GM15510 (cell line): ENCODE results near the gene GJA3.

Experiments
- POLR2A ChIP-seq: IDR thresholded peaks from 3 replicates; pipeline ENCODE4 v1.6.1; 2011; ENCODE audit warnings: borderline replicate concordance; ENCODE audit not compliant: insufficient read length; ENCODE audit errors: extremely low read depth

Gene GJA3

GRCh38 chr13:20127262-20127561 lies 33.6 kb downstream of the GJA3 start:
- no peak for TF ChIP-seq POLR2A

DNA sequence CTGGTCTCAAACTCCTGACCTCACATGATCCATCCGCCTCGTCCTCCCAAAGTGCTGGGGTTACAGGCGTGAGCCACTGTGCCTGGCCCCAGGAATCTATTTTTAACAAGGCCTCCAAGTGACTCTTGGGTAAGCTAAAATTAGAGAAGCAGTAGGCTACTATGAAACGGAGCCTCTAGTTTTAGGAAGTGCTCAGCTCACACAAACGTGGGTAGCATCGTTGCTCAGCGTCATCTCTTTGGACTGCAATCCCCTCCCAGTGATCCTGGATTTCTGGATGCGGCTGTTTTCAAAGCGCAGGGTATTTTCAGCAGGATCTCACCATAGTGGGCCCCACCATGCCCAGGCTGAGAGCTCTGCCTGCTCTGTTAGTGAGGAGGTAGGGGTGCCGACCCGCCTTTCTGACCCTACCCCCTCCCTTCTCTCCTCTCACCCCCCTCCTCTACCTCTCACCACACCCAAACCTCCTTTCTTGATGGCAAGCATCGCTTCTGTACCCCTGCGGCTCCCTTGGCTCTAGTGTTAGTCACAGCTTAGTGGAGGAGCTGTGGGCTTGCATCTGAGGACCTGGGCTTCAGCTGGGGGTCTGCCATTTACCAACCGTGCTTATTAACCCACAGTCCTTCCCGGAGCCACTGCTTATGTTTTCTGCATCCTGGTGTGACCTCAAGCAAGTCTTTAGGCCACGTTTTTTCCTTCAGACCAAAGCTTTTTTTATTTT lies 34.2 kb downstream of the GJA3 start:
- no peak for TF ChIP-seq POLR2A

DNA sequence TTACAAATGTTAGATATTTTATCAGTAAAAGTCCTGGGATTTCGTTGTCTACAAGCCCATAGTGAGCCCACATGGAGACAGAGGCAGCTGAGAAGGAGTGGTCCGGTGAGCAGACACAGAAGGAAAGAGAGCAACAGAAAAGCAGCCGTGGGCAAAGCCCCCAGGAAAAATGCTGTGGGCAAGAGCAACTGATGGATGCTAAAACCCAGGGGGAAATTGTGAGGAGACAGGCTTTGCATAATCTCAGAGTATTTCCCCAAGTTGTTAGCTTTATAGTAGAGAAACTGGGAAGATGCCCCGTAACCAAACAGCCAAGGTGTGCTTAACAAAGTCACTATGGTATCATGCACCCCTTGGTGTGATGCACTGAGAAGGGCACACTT lies 35.1 kb downstream of the GJA3 start:
- no peak for TF ChIP-seq POLR2A

DNA sequence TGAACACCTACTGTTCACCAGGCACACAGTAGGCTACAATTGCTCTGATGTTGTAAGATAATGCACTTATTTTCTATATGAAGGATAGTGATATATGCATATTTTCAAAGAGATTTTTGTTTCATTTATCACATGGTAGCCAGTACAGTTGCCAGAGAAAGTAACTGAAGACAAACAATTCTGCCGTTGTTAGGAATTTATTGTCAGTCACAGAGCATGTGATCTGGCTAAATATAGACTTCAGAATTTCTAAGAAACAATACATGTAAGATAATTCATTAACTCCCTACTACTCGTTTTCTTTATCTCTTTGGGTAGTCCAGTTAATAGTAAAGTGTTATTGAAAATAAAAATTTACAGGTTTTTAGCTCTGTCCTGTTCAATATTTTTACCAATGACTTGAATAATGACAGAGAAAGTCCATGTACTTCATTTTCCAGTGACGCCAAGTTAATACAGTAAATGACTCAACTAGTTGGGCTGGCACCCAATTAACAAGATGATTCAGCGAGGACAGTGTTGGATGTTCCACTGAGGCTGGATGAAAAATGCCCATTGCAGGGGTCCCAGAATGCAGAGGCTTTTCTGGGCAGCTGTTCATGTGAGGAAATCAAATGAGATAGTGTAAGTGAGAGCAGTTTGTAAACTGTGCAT lies 35.6 kb downstream of the GJA3 start:
- TF ChIP-seq POLR2A = no peak

GRCh38 chr13:20124303-20124702 lies 36.5 kb downstream of the GJA3 start:
- TF ChIP-seq POLR2A = no peak

GRCh38 chr13:20121159-20121525 lies 39.7 kb downstream of the GJA3 start:
- TF ChIP-seq POLR2A = no peak

- TF ChIP-seq POLR2A = no peak
Measured at GRCh38 chr13:20119960-20120359, 40.9 kb downstream of the GJA3 start.

DNA sequence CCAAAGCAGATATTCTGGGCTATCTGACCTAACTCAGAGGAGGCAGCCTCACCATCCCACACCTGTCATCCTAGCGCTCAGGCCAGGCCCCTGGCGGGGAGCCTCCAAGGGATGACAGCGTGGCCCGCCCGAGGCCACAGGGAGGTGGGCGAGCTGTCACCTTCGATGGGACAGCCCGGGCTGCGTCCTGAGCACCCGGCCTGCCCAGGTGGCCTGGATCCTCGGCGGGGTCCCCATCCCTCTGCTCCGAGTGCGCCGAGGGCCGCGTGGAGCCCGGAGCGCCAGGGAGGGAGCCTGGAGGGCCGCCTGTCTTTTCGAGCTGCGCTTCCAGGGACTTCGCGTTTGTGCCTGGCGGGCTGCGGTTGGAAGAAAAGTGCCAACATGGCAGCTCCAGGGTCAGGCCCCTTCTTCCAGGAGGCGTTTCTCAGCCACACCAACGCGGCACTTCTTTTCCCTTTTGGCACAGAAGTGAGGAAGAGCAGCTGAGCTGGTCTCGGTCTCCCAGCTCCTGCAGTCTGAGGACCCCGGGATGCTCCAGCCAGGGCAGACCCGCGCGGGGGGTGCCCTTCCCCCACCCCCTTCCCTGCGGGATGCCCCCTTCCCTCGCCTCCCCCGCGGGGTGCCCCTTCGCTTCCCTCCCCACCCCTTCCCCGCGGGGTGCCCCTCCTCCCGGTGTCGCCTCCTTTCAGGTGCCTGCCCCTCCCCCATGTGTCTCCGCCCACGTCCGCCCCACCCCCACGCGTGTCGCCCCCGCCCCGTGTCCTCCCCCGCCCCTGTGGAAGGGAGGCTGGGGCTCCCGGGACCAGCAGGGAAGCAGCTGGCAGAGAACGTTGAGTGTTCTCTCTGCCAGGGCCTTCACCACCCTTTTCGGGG lies 42.3 kb downstream of the GJA3 start:
- TF ChIP-seq POLR2A = no peak

DNA sequence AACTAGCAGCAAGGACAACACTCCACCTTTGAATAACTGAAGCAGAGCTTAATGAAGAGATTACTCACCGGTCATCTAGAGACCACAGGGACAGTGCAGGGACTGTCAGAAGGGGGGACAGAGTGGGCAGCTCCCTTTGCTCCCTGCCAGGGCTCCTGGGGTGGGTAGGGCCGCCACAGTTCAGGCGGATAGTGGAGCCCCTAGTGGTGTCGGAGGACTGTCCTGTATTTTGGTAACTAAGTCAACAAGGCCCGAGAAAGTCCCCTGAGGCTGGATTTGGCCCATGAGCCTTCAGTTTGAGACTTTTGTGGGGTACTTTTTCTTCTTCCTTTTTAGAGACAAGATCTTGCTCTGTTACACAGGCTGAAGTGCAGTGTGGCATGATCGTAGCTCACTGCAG lies 44.6 kb downstream of the GJA3 start:
- TF ChIP-seq POLR2A = no peak

DNA sequence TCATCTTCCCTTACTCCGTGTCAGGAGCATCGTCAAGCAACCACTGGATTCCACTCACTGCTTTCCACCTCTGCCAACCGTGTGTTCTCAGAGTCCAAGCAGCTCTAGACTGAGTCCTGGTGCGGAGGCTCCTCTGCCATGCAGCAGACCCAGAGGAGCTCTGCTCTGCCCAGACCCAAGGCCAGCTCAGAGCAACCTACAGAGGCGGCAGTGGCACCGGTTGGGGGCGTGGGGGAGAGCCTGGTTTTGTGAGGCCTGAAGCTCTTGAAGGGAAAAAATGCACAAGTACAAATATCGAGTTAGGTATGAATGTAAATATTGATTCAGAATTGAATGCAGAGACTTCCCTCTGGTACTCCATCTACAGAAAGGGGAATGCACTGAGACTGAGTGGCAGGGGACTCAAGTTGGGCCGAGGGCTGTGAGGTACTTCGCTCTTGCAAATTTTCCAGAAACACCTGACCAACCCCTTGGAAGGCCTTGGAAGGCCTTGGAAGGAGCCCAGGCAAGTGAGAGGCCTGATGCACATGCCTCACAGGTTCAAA lies 46.7 kb downstream of the GJA3 start:
- no peak for TF ChIP-seq POLR2A

- no peak for TF ChIP-seq POLR2A
Measured at GRCh38 chr13:20109037-20109436, 51.8 kb downstream of the GJA3 start.

GRCh38 chr13:20106742-20107141 lies 54.1 kb downstream of the GJA3 start:
- TF ChIP-seq POLR2A = no peak

- no peak for TF ChIP-seq POLR2A
Measured at GRCh38 chr13:20105161-20105689, 55.6 kb downstream of the GJA3 start.

GRCh38 chr13:20102525-20103180 lies 58.2 kb downstream of the GJA3 start:
- no peak for TF ChIP-seq POLR2A

DNA sequence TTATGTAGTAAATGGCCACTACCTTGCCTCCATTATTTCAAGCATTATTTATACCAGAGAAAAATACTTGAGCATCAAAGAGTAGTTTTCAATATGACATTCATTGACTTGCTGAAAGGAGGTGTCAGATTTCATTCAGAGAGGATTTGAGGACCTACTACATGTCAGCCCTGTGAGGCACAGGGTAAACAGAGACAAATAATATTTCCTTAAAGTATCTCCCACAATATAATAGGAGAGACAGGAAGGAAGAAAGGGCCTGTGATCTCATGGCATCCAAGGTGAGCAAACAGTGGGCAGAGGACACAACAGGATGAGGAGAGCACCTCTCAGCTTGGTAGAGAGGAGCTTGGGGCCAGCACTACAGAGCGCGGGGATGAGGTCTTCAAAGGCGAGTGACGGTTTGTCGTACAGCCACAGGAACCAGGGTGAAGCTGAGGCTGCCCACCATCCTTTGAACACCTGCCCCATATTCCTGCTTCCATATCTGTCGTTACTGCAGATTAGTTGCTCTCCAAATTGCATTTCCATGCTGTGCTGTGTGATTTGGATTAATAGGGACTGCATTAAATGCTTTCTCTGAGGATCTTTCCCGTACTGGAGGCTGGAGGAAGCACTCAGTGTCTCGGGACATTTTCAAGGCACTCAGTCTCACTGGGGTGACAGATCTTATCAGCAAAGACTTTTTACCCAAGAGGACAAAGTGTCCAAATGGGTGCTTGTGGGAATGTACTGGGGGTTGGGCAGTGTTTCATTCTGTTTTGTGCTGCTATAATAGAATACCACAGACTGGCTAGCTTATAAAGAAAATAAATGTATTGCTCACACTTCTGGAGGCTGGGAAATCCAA lies 59.2 kb downstream of the GJA3 start:
- TF ChIP-seq POLR2A = no peak

DNA sequence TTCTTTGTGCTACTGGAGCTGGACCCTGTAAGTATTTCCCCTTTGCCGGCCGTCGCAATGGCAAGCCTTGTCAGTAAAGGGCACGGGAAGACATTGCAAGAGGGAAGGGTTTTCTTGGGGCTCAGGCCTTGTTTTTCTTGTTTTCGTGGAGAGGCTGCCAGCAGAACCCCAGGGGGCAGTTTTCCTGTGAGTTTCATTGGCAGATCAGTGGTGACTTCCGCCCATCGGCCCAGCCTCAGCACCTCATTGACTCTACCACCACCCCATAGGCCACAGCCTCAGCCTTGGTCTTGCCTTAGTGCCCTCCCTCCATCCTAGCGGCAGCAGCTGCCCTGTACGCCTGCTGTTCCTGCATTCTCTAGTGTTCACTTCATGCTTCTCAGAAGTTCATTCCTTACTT lies 61.5 kb downstream of the GJA3 start:
- TF ChIP-seq POLR2A = no peak
